Mononuclear cell (primary cell): ENCODE results near the gene COG1. TPM values are rescaled to one million over a fixed set of nuclear protein-coding genes. Genes with fewer than 3 reads are reported as not detected.

Experiments used
- H3K27me3 ChIP-seq: 2 replicates; pipeline ENCODE4 v1.6.0; 2011; ENCODE audit warnings: low read length, control low read depth; ENCODE audit not compliant: insufficient read depth
- H3K4me1 ChIP-seq: 2 replicates; pipeline ENCODE4 v1.5.1; 2011; ENCODE audit warnings: mild to moderate bottlenecking, low read length, control low read depth; ENCODE audit not compliant: insufficient read depth
- H3K4me3 ChIP-seq: 2 replicates; pipeline ENCODE4 v1.5.1; 2011; ENCODE audit warnings: mild to moderate bottlenecking, low read length, moderate library complexity
- H3K9me3 ChIP-seq: 2 replicates; pipeline ENCODE4 v1.5.1; 2011; ENCODE audit warnings: low read depth, mild to moderate bottlenecking, control low read depth, low read length
- total RNA-seq: library from RNA; depleted of rRNA; stranded (reverse); fragments of >200 nt; gene quantifications from one replicate; pipeline ENCODE4 v1.2.3, GENCODE V29; 2012

The COG1 gene
- total RNA-seq, 1 donor, result 28.9 TPM

DNA sequence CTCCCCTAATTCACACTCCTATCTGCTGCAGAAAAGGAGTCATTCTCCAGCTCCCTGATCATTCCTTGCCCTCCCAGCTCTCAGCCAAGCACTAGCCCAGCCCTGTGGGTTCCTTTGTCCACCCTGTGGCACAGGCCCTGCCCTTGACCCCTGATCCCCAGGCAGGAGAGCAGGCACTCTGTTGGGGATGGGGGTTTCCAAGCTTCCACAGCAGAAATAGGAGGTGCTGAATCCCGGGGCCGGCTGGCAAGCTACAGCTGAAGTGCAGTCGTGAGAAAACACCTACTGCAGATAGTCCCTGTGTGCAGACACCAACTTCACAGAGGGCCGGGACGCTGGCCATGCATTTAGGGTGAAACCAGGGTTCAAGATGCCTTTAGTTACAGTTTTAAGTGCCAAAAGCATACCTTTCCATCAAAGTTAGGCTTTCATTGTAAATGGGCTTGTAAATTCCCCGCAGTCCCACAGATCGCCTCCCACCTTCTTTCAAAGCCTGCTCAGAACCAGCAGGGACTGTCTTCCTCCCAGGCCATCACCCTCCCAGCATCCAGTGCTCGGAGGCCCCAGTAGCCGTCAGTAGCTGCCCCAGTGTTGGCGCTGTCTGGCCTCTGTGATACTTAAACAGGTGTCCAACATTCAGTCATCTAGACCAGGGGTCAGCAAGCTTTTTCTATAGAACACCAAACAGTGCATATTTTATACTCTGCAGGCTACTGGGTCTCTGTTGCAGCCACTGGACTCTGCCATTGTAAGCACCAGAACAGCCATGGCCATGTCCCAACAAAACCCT is 58.2 kb downstream of the COG1 start:
- Histone ChIP-seq H3K4me3 (no peak overlapping the region), H3K4me1 (no peaks in the 10 kb centered on the region), H3K27me3 (no peaks in the 10 kb centered on the region), H3K9me3 (no peaks in the 10 kb centered on the region)

- Histone ChIP-seq H3K27me3 (no peaks in the 10 kb centered on the region), H3K4me1 (no peaks in the 10 kb centered on the region), H3K9me3 (no peaks in the 10 kb centered on the region), H3K4me3 (no peak overlapping the region)
Measured at GRCh38 chr17:73251871-73252270, 59.0 kb downstream of the COG1 start.

- Histone ChIP-seq H3K9me3 (no peaks in the 10 kb centered on the region), H3K4me1 (no peaks in the 10 kb centered on the region), H3K27me3 (no peaks in the 10 kb centered on the region), H3K4me3 (no peak overlapping the region)
Measured at GRCh38 chr17:73255671-73256181, 62.9 kb downstream of the COG1 start.

DNA sequence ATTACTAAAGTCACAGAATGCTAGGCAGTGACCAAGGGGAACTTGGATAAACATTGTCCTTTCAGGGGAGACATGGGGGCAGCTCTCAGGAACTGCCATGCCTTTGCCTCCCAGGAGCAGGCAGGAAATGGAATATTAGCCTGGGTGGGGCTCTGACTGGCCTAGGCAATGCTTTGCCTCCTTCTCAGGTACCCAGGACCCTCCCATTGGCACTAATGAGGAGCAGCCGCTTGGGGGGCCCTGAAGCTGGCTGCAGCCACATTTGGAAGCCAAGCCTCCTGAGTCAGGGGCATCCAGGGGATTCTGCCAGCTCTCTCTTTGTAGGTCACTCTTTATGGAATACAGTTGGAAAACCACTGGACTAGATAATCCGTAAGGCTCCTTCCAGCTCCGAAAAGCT is 63.4 kb downstream of the COG1 start:
- H3K9me3 ChIP-seq, result no peaks in the 10 kb centered on the region
- H3K27me3 ChIP-seq, result no peaks in the 10 kb centered on the region
- no peaks in the 10 kb centered on the region for H3K4me1 ChIP-seq
- H3K4me3 ChIP-seq, result no peak overlapping the region

DNA sequence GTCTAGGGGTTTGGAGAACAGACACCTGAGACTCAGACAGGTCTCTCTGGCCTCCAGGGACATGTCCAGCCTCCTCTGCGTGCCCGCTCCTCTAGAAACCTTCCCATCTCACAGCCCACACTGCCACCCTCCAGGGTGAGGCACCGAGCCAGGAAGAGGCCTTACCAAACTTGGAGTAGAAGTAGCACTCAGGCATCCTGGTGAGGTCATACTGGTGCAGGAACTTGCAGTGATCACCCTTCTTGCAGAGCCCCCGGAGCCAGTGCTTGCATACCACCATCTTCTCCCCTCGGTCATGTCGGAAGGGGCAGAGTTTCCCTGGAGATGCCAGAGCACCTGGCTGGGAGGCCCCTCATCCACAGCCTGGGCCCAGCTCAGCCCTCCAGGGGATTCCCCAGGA is 64.7 kb downstream of the COG1 start:
- Histone ChIP-seq H3K4me1 (no peaks in the 10 kb centered on the region), H3K27me3 (no peaks in the 10 kb centered on the region), H3K9me3 (no peaks in the 10 kb centered on the region), H3K4me3 (no peak overlapping the region)

Other genes with a start within 250 kb of the COG1 start
- 14.4 TPM for gene SLC39A11, start 100.4 kb upstream of the COG1 start, total RNA-seq
- gene SSTR2, start 28.0 kb upstream of the COG1 start, total RNA-seq, result 0.52 TPM
- gene CPSF4L, start 68.8 kb downstream of the COG1 start, total RNA-seq, result 0.10 TPM
- gene CDC42EP4, start 118.9 kb downstream of the COG1 start, total RNA-seq, result 11.5 TPM